Measurements from ENCODE around the gene RRP1B.

Gene RRP1B

DNA sequence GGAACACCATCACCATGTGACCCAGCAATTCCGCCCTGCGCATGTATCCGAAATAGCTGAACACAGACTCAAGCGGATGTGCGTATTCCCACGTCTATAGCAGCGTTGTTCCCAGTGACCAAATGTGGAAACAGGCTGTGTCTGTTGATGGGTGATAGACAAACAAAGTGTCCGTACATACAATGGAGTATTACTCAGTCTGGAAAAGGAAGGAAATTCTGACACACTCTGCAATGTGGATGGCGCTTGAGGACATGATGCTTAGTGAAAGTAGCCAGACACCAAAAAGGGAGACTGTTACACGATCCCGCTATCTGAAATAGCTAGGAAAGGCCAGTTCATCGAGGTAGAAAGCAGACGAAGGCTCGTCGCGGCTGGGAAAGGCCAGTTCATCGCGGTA lies 85.4 kb downstream of the RRP1B start:
- no peak for DNase-seq (ENCODE audit: low read depth)
- no peak overlapping the region for H3K4me3 ChIP-seq (ENCODE audit: low read length)
- TF ChIP-seq, protein P1, sequence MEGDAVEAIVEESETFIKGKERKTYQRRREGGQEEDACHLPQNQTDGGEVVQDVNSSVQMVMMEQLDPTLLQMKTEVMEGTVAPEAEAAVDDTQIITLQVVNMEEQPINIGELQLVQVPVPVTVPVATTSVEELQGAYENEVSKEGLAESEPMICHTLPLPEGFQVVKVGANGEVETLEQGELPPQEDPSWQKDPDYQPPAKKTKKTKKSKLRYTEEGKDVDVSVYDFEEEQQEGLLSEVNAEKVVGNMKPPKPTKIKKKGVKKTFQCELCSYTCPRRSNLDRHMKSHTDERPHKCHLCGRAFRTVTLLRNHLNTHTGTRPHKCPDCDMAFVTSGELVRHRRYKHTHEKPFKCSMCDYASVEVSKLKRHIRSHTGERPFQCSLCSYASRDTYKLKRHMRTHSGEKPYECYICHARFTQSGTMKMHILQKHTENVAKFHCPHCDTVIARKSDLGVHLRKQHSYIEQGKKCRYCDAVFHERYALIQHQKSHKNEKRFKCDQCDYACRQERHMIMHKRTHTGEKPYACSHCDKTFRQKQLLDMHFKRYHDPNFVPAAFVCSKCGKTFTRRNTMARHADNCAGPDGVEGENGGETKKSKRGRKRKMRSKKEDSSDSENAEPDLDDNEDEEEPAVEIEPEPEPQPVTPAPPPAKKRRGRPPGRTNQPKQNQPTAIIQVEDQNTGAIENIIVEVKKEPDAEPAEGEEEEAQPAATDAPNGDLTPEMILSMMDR (IDR thresholded peaks at IDR 0.05; ENCODE audit: insufficient read depth, low read depth, low read length, missing control alignments): no peak

Data from epithelial cell of esophagus (primary cell).